ENCODE measurements around the gene ADAMTS12. TPM values are rescaled to one million over a fixed set of nuclear protein-coding genes. Genes with fewer than 3 reads are reported as not detected.

ADAMTS12 gene
- total RNA-seq, 4 donors from 2014 or later: 2.3 to 6.0 (median 4.2) TPM

- no peak for TF ChIP-seq EP300 (IDR thresholded peaks at IDR 0.05)
- no peak for TF ChIP-seq POLR2A (IDR thresholded peaks at IDR 0.05; ENCODE audit: low read depth)
- no peak for TF ChIP-seq CTCF (IDR thresholded peaks at IDR 0.05)
- no peak for TF ChIP-seq POLR2AphosphoS5 (IDR thresholded peaks at IDR 0.05)
- peak; percentile 83 for DNase-seq (ENCODE audit: extremely low spot score)
- H3K4me3 ChIP-seq: no peak overlapping the region
- peak overlapping the region in 2 of 4 donors; percentile 22 to 31 for H3K27ac ChIP-seq (replicated peaks in 1 of 4)
- H3K36me3 ChIP-seq: peaks cover 0 to 10% (median 0%) of the 10 kb centered on the region in 4 donors
- H3K4me1 ChIP-seq: no peaks in the 10 kb centered on the region
- WGBS: 76% methylated on average over 10 of the region's 10 CpGs
- H3K27me3 ChIP-seq: no peaks in the 10 kb centered on the region
- intact Hi-C loops (cut with DNase I): no loop called here
- H3K9me3 ChIP-seq: no peaks in the 10 kb centered on the region
Measured at GRCh38 chr5:33576726-33577590, 314.8 kb downstream of the ADAMTS12 start.

- DNase-seq (ENCODE audit: extremely low spot score): no peak
- no peak for TF ChIP-seq POLR2AphosphoS5 (IDR thresholded peaks at IDR 0.05)
- no peak for TF ChIP-seq CTCF (IDR thresholded peaks at IDR 0.05)
- TF ChIP-seq EP300 (IDR thresholded peaks at IDR 0.05): no peak
- no peak for TF ChIP-seq POLR2A (IDR thresholded peaks at IDR 0.05; ENCODE audit: low read depth)
- no peaks in the 10 kb centered on the region for H3K9me3 ChIP-seq
- WGBS: 16% methylated on average over 2 of the region's 2 CpGs
- intact Hi-C loops (cut with DNase I): no loop called here
- H3K27ac ChIP-seq (replicated peaks in 1 of 4): no peak overlapping the region
- peaks cover 15 to 25% (median 24%) of the 10 kb centered on the region in 4 donors for H3K4me1 ChIP-seq
- H3K4me3 ChIP-seq: no peak overlapping the region
- H3K27me3 ChIP-seq: no peaks in the 10 kb centered on the region
- no peaks in the 10 kb centered on the region for H3K36me3 ChIP-seq
Measured at GRCh38 chr5:33565324-33565723, 326.5 kb downstream of the ADAMTS12 start.

- intact Hi-C loops (cut with DNase I): no loop called here
- Histone ChIP-seq H3K36me3 (no peaks in the 10 kb centered on the region), H3K4me3 (no peak overlapping the region), H3K4me1 (peaks cover 15 to 26% (median 25%) of the 10 kb centered on the region in 4 donors), H3K27me3 (no peaks in the 10 kb centered on the region), H3K9me3 (no peaks in the 10 kb centered on the region), H3K27ac (replicated peaks in 1 of 4) (no peak overlapping the region)
- 80% methylated on average over 2 of the region's 2 CpGs for WGBS
- peak; percentile 72 for DNase-seq (ENCODE audit: extremely low spot score)
- no peak for TF ChIP-seq EP300 (IDR thresholded peaks at IDR 0.05)
- TF ChIP-seq POLR2AphosphoS5 (IDR thresholded peaks at IDR 0.05): no peak
- TF ChIP-seq CTCF (IDR thresholded peaks at IDR 0.05): no peak
- no peak for TF ChIP-seq POLR2A (IDR thresholded peaks at IDR 0.05; ENCODE audit: low read depth)
Measured at GRCh38 chr5:33563983-33564908, 327.5 kb downstream of the ADAMTS12 start.

- Histone ChIP-seq H3K9me3 (no peaks in the 10 kb centered on the region), H3K27ac (replicated peaks in 1 of 4) (no peak overlapping the region), H3K4me3 (no peak overlapping the region), H3K36me3 (no peaks in the 10 kb centered on the region), H3K4me1 (peaks cover 15 to 34% (median 31%) of the 10 kb centered on the region in 4 donors), H3K27me3 (no peaks in the 10 kb centered on the region)
- DNase-seq (ENCODE audit: extremely low spot score): no peak
- TF ChIP-seq POLR2AphosphoS5 (IDR thresholded peaks at IDR 0.05) (no peak), POLR2A (IDR thresholded peaks at IDR 0.05; ENCODE audit: low read depth) (no peak), CTCF (IDR thresholded peaks at IDR 0.05) (no peak), EP300 (IDR thresholded peaks at IDR 0.05) (no peak)
- intact Hi-C loops (cut with DNase I): no loop called here
- 69% methylated on average over 2 of the region's 2 CpGs for WGBS
Measured at GRCh38 chr5:33563530-33563929, 328.3 kb downstream of the ADAMTS12 start.
